Limb (tissue), 2 donors: ENCODE results near the gene SETD9.

Source experiments
- DNase-seq, 2 donors: peaks; one replicate each; pipeline ENCODE4 v3.0.0-alpha.2; 2016; ENCODE audit errors: extremely low spot score in 2 of 2

Gene SETD9

DNA sequence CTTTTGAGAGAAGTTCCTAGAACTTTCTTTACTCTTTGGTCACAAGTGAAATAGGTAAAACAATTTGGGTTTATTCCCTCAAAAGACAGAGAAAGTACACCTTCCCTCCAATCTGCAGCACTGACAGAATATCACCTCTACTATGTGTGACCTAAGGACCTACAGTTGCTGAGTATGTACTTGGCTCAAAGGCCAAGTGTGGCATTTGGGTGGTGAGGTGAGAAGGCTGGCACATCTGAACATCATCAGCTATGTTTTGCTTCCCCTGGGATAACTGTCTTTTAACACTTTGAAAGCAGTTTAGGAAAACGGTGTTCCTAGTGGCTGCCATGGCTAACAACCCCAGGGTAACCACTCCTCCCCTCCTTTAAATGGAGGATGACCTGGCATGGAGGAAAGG is 24.9 kb downstream of the SETD9 start:
- DNase-seq = no peak

DNA sequence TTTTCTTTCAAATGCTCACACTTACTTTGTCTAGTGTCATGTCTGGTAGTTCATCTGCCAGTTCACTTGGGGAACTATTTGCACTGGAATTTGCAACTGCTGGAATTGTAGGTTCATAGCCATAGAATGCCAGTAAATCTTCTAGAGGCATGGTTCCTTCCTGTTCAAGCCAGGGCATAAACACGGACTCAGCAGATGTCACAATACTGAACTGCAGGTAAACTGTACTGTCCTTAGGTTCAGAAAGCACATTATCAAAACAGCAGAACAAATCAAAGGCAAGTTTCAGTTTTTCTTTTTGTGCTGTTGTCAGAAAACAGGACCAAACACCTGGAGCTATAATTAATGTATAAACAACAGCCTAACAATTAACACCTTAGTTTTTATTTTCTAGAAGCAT is 29.5 kb downstream of the SETD9 start:
- no peak for DNase-seq

DNA sequence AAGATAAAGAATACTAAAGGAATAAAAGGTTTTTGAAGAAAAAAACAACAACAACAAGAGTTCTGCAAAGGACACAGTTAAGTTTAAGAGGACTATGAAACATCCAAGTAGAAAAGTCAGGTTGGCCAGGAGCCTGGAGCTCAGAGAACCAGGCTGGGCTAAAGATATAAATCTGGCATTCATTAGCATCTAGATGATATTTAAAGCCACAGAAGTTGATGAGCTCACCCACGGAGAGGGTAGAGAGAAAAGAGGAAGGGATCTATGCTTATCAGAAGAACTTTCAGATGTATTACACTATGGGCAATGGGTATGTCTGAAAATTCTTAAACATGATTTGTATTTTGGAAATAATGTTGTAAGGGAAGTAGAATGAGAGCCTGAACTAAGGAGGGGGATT is 32.6 kb downstream of the SETD9 start:
- no peak for DNase-seq

GRCh38 chr5:56947052-56947451 is 37.7 kb downstream of the SETD9 start:
- DNase-seq = no peak

GRCh38 chr5:56950626-56951125 is 41.3 kb downstream of the SETD9 start:
- peak; percentile 89 to 92 for DNase-seq

DNA sequence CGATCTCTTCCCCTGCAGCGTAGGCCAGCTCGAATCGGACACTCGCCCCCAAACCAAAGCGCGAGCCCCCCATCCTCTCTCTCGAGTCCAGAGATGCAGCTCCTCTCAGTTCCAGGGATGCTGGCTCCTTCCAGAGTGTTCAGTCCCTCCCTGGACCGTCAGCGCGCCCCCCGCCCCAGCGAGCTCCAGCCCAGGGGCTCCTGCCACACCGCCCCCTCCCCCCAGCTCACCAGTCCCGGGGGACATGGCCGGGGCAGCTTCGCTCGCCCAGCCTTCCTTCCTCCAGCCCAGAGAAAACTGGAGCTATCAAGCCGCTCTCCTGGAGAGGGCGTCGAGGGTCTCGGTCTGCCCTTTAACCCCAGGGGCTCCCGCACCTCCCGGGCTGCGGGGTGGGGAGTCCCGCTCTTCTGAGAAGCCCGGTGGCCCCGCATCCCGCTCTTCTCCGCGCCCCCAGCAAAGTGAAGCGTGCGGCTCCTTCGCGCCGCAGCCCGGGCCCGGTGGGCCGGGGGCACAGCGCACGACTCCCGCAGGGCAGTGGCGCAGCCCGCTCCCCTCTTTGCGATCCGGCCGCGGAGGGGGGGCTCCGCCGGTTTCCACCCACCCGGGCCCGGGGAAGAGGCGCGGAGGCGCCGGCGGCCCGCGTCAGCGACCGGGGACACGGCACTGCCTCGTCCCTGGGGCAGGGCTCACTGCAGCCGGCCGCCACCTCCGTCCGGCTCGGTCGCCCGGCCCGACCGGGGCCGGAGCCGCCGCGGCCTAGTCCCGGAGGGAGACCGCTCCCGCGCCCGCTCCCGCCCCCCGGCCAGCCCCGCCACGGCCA is 41.9 kb downstream of the SETD9 start:
- peak; percentile 5 to 81 for DNase-seq

DNA sequence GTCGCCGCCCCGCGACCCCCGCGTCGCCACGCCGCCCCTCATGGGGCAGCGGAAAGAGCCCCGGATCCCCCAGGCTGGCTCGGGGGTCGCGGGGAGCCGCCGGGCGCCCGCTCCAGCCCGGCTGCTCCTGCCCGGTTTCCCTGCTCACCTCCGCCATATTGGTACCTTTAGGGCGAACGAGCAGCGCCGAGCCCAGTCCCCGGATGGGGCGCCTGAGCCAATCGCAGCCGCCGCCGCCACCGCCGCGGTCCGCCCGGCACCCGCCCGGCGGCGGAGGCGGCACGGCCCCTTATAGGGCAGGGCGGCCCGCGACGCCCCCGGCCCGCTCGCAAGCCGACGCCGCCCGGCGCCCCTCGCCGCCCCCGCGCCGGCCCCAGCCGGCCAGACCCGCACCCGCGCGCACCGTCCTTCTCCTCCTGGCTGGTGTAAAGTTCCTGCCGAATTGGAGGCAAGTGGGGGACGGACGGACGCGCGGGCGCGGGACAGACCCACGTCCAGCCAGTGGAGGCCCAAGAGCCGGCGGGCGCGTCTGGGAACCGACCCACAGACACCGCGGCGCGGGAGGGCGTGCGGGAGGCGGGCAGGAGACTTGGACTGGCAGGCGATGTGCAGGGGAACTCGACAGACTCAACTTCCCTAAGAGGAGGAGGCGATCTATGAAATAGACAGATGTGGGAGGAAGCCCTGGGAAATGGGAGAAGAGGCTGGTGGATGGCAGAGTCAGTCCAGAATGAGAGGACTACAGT is 42.7 kb downstream of the SETD9 start, which contains the start of gene MIER3:
MIER3 (minus strand) TSS at position 178 of the 746 bp plus-strand sequence; CDS start at position 157, 21 bp downstream.
- DNase-seq = peak; percentile 72 to 89

DNA sequence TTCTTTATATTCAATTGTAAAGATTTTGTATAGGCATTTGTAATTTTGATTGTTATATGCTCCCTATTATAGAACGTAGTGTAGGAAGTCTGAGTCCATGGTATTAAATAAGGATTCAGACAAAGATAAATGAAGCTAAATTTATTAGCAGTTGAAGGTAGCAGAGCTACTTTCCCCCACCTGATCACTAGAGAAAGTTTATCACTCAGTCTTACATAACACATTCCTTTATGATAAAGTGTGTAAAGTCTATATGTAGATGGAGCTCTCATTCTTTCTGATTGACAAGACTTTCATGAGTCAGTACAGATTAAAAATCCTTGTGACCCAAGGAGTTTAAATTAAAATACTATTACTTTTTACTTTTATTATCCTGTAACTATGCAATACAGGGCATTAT is 44.9 kb downstream of the SETD9 start:
- no peak for DNase-seq

- no peak for DNase-seq
Observed at GRCh38 chr5:56958595-56958994, 49.2 kb downstream of the SETD9 start.

GRCh38 chr5:56959326-56959725 is 49.9 kb downstream of the SETD9 start:
- no peak for DNase-seq

DNA sequence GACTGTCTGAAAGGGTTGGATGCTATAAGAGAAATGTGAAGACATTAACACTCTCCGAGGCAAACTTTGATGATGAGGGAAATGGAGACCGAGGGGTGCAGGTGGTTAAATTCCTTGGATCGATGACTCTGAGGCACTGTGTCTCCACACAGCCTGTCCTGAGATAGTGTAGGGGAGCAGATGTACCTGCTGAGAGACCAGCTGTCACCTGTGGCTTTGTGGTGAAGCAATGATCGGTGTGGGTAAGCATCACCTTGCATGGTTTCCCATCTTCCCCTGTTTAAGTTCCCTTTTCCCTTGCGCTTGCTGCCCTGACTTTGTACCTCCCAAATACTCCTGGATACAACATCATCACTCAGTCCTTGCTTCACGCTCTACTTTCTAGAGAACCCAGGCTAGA is 52.4 kb downstream of the SETD9 start:
- no peak for DNase-seq

DNA sequence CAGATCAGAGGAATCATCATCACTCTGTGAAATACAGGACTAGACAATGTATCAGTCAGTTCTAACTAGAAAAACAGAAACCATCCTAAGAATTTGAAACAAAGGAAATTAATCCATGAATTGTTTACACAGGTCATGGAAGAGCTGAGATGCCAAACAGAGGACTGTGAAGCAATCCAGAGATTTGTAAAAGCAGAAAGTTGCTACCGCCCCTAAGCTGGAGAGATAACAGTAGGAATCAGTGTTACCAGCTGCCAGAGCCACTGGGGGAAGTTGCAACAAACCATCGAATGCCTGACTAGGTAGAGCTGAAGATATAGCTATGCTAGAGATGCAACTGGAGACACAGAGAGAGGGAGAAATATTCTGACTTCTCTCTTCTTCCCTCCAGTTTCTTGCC is 52.9 kb downstream of the SETD9 start:
- DNase-seq = no peak

GRCh38 chr5:56963246-56963645 is 53.9 kb downstream of the SETD9 start:
- no peak for DNase-seq

GRCh38 chr5:56964173-56964572 is 54.8 kb downstream of the SETD9 start:
- DNase-seq = no peak
